HepG2 (cell line): Measurements from ENCODE around the gene TTLL13. TPM values are rescaled to one million over a fixed set of nuclear protein-coding genes. Genes with fewer than 3 reads are reported as not detected.

Source experiments
- ADNP ChIP-seq: sonication (generic); formaldehyde crosslinking; IDR thresholded peaks from 2 replicates; pipeline ENCODE4 v1.4.0; 2020; ENCODE audit warnings: missing genetic modification reagents
- CEBPG ChIP-seq: IDR thresholded peaks from 2 replicates; pipeline ENCODE4 v1.6.1; 2016
- FOXA1 ChIP-seq, 2 experiments: fragments of 450-650 bp in 1 of 2; sonication (generic) in 1 of 2; formaldehyde crosslinking in 1 of 2; IDR thresholded peaks; 2 replicates each; pipeline versions ENCODE4 v1.4.0 to v1.6.1; 2016 to 2020; ENCODE audit warnings: missing genetic modification reagents in 1 of 2
- GMEB1 ChIP-seq: sonication (generic); formaldehyde crosslinking; IDR thresholded peaks from 2 replicates; pipeline ENCODE4 v1.5.1; 2020; ENCODE audit warnings: missing genetic modification reagents, mild to moderate bottlenecking, borderline replicate concordance
- IRF2 ChIP-seq: IDR thresholded peaks from 2 replicates; pipeline ENCODE4 v1.6.1; 2018; ENCODE audit warnings: missing genetic modification reagents, missing compliant biosample characterization
- KDM5A ChIP-seq: fragments of 200-600 bp; sonication (generic); IDR thresholded peaks from 2 replicates; pipeline ENCODE4 v1.7.0; 2018; ENCODE audit warnings: antibody characterized with exemption, mild to moderate bottlenecking, low read length, borderline replicate concordance
- KLF15 ChIP-seq: sonication (generic); formaldehyde crosslinking; IDR thresholded peaks from 2 replicates; pipeline ENCODE4 v1.8.1; 2023; ENCODE audit warnings: borderline replicate concordance, mild to moderate bottlenecking, inconsistent platforms, missing genetic modification reagents, mixed read lengths
- NPAS2 ChIP-seq: sonication (generic); formaldehyde crosslinking; IDR thresholded peaks from 2 replicates; pipeline ENCODE4 v1.8.0; 2022; ENCODE audit warnings: mild to moderate bottlenecking, missing genetic modification reagents, borderline replicate concordance
- POLR2G ChIP-seq: fragments of 200-400 bp; formaldehyde crosslinking; IDR thresholded peaks from 2 replicates; pipeline ENCODE4 v1.6.1; 2018; ENCODE audit warnings: mild to moderate bottlenecking, low read depth, low read length, moderate library complexity
- SRSF1 ChIP-seq: fragments of 200-400 bp; formaldehyde crosslinking; optimal IDR thresholded peaks from 2 replicates; pipeline ENCODE3; 2017; ENCODE audit warnings: mild to moderate bottlenecking, low read depth, low read length, moderate library complexity
- TFAP4 ChIP-seq: sonication (generic); IDR thresholded peaks from 2 replicates; pipeline ENCODE4 v1.6.1; 2016; ENCODE audit warnings: low read depth, borderline replicate concordance
- ZBTB4 ChIP-seq: sonication (generic); formaldehyde crosslinking; IDR thresholded peaks from 2 replicates; pipeline ENCODE4 v1.4.0; 2020; ENCODE audit warnings: missing genetic modification reagents, mild to moderate bottlenecking, borderline replicate concordance
- ZNF235 ChIP-seq: sonication (generic); formaldehyde crosslinking; IDR thresholded peaks from 2 replicates; pipeline ENCODE4 v1.8.1; 2023; ENCODE audit warnings: mild to moderate bottlenecking, missing genetic modification reagents, borderline replicate concordance
- ZNF333 ChIP-seq: sonication (generic); formaldehyde crosslinking; IDR thresholded peaks from 2 replicates; pipeline ENCODE4 v1.4.0; 2020; ENCODE audit warnings: mild to moderate bottlenecking, missing genetic modification reagents, borderline replicate concordance
- ZNF607 ChIP-seq: sonication (generic); formaldehyde crosslinking; IDR thresholded peaks from 2 replicates; pipeline ENCODE4 v1.5.1; 2020; ENCODE audit warnings: missing genetic modification reagents, mild to moderate bottlenecking, borderline replicate concordance
- ZNF790 ChIP-seq: sonication (generic); formaldehyde crosslinking; IDR thresholded peaks from 2 replicates; pipeline ENCODE4 v1.8.0; 2022; ENCODE audit warnings: missing genetic modification reagents, mild to moderate bottlenecking, borderline replicate concordance
- polyA plus RNA-seq, 8 experiments: library from polyadenylated mRNA; depleted of rRNA in 3 of 8; stranded (reverse) in 7 of 8; unstranded in 1 of 8; fragments of >200 nt; fragmentation: Illumina TruSeq in 4 of 8; extraction: Trizol in 4 of 8; gene quantifications; 2 replicates each; pipeline versions ENCODE4 v1.2.1 to v1.2.3, GENCODE V29; 2011 to 2016; ENCODE audit warnings: low read depth in 4 of 8, missing spikeins in 1 of 8, mixed read lengths in 1 of 8; ENCODE audit not compliant: insufficient read depth in 1 of 8
- total RNA-seq, 5 experiments: library from RNA; depleted of rRNA; stranded (reverse); fragments of >200 nt; fragmentation: Illumina TruSeq; extraction: Trizol; gene quantifications; 2 replicates each; pipeline ENCODE4 v1.2.3, GENCODE V29; 2016; ENCODE audit warnings: low read depth in 1 of 5

TTLL13 gene
- total and polyA plus RNA-seq, 2 of the 13 experiments (the other 11 are each of a cell fraction or from before 2014, with no cell fraction given): 0.07 to 0.29 TPM

- TF ChIP-seq IRF2 (CRISPR knock-in tag) (peak; percentile 57; the same call in 1 of the 2 replicates), ZNF607 (CRISPR knock-in tag) (peak; percentile 90), TFAP4 (peak; percentile 52; the same call in 1 of the 2 replicates), ZNF235 (CRISPR knock-in tag) (no peak), POLR2G (peak; percentile 96), KDM5A (peak; percentile 61; the same call in 1 of the 2 replicates), KLF15 (0 out of 2 replicates have a peak, but pooled peaks have one; percentile 8), ZBTB4 (CRISPR knock-in tag) (peak; percentile 64; the same call in 1 of the 2 replicates), ZNF333 (CRISPR knock-in tag) (0 out of 2 replicates have a peak, but pooled peaks have one; percentile 12), NPAS2 (CRISPR knock-in tag) (no peak), SRSF1 (peak; percentile 51), GMEB1 (peak; percentile 78), ADNP (CRISPR knock-in tag) (no peak), ZNF790 (CRISPR knock-in tag) (0 out of 2 replicates have a peak, but pooled peaks have one; percentile 17), CEBPG (CRISPR knock-in tag) (peak; percentile 55; the same call in 1 of the 2 replicates), FOXA1 (IDR thresholded peaks at IDR 0.05) (no peak), FOXA1 (CRISPR knock-in tag; IDR thresholded peaks at IDR 0.05) (peak; percentile 29; the same call in 1 of the 2 replicates)
Measured at GRCh38 chr15:90265271-90266060, 16.1 kb downstream of the TTLL13 start, which contains the start of gene NGRN (continued).
